ENCODE data around the gene KIF19.

- TF ChIP-seq MAX (IDR thresholded peaks at IDR 0.05) = no peak
- TF ChIP-seq, protein P1, sequence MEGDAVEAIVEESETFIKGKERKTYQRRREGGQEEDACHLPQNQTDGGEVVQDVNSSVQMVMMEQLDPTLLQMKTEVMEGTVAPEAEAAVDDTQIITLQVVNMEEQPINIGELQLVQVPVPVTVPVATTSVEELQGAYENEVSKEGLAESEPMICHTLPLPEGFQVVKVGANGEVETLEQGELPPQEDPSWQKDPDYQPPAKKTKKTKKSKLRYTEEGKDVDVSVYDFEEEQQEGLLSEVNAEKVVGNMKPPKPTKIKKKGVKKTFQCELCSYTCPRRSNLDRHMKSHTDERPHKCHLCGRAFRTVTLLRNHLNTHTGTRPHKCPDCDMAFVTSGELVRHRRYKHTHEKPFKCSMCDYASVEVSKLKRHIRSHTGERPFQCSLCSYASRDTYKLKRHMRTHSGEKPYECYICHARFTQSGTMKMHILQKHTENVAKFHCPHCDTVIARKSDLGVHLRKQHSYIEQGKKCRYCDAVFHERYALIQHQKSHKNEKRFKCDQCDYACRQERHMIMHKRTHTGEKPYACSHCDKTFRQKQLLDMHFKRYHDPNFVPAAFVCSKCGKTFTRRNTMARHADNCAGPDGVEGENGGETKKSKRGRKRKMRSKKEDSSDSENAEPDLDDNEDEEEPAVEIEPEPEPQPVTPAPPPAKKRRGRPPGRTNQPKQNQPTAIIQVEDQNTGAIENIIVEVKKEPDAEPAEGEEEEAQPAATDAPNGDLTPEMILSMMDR (IDR thresholded peaks at IDR 0.05 in 2 of 3, conservative IDR thresholded peaks at IDR 0.05 in 1 of 3; ENCODE audit: borderline replicate concordance in 1 of 3, insufficient read depth in 1 of 3, low read depth in 2 of 3, low read length in 2 of 3) = no peak
- TF ChIP-seq CEBPB (IDR thresholded peaks at IDR 0.05; ENCODE audit: low read depth) = no peak
- no peak for TF ChIP-seq RAD21 (IDR thresholded peaks at IDR 0.05; ENCODE audit: low read depth)
- no peak for TF ChIP-seq POLR2A (IDR thresholded peaks at IDR 0.05; ENCODE audit: borderline replicate concordance, extremely low read depth, insufficient read depth, insufficient read length)
- no peak for TF ChIP-seq ELF1 (IDR thresholded peaks at IDR 0.05; ENCODE audit: borderline replicate concordance, low read depth)
- no peak for TF ChIP-seq FOSL1 (IDR thresholded peaks at IDR 0.05; ENCODE audit: low read depth)
Measured at GRCh38 chr17:74307984-74308773, 17.8 kb upstream of the KIF19 start.
